B cell (primary cell): ENCODE measurements around the gene CRTAC1. TPM values are rescaled to one million over a fixed set of nuclear protein-coding genes. Genes with fewer than 3 reads are reported as not detected.

Experiments used
- ATAC-seq: fragments of 200-7000 bp; cut with Tn5 transposase; one replicate; pipeline ENCODE4 v1.10.0; 2021; ENCODE audit warnings: low read depth, mild to moderate bottlenecking, moderate number of reproducible peaks, moderate library complexity
- CTCF ChIA-PET: fragments of 350-600 bp; sonication (Branson Sonifier 250); formaldehyde crosslinking; loops from one replicate; lab custom pipeline; 2021; ENCODE audit warnings: antibody characterized with exemption, inconsistent platforms; lab: Charles Lee
- POLR2A ChIA-PET: fragments of 350-600 bp; sonication (Branson Sonifier 250); formaldehyde crosslinking; loops from one replicate; lab custom pipeline; 2021; ENCODE audit warnings: antibody characterized with exemption; lab: Charles Lee
- DNase-seq: peaks from one replicate; pipeline ENCODE4 v3.0.0; 2013
- H2AFZ ChIP-seq: 2 replicates; pipeline ENCODE4 v1.6.1; 2012; ENCODE audit warnings: mild to moderate bottlenecking, low read depth, low read length; ENCODE audit not compliant: insufficient read depth, poor library complexity, severe bottlenecking
- H3K27ac ChIP-seq, 2 donors: 1 replicate in 1 of 2; 2 replicates in 1 of 2; pipeline ENCODE4 v1.5.1; 2012 to 2013; ENCODE audit warnings: low read length in 2 of 2, mild to moderate bottlenecking in 2 of 2, moderate library complexity in 1 of 2
- H3K27me3 ChIP-seq, 4 experiments: fragments of 200-600 bp in 1 of 4; sonication (generic) in 1 of 4; replicated peaks in 1 of 4; 1 replicate in 2 of 4; 2 replicates in 2 of 4; pipeline versions ENCODE4 v1.6.1 to v1.7.0; 2013 to 2016; ENCODE audit warnings: low read length in 3 of 4, mild to moderate bottlenecking in 2 of 4, mixed read lengths in 1 of 4, moderate library complexity in 1 of 4; ENCODE audit not compliant: insufficient read depth in 4 of 4, control insufficient read depth in 3 of 4; ENCODE audit errors: control extremely low read depth in 1 of 4
- H3K36me3 ChIP-seq, 2 experiments: replicated peaks in 1 of 2; 1 replicate in 1 of 2; 2 replicates in 1 of 2; pipeline versions ENCODE4 v1.6.1 to v1.7.1; 2013; ENCODE audit warnings: low read length in 1 of 2; ENCODE audit not compliant: insufficient read depth in 2 of 2, control insufficient read depth in 1 of 2; ENCODE audit errors: control extremely low read depth in 1 of 2, extremely low read depth in 1 of 2
- H3K4me1 ChIP-seq, 2 donors: fragments of 200-600 bp in 1 of 2; sonication (generic) in 1 of 2; 1 replicate in 1 of 2; 2 replicates in 1 of 2; pipeline versions ENCODE4 v1.5.1 to v1.6.1; 2013 to 2017; ENCODE audit warnings: low read length in 2 of 2; ENCODE audit not compliant: control insufficient read depth in 2 of 2, insufficient read depth in 2 of 2
- H3K4me2 ChIP-seq: replicated peaks from 2 replicates; pipeline ENCODE3; 2012; ENCODE audit warnings: mild to moderate bottlenecking, low read depth, low read length; ENCODE audit not compliant: poor library complexity, severe bottlenecking
- H3K4me3 ChIP-seq, 5 experiments: fragments of 200-600 bp in 1 of 5; sonication (generic) in 1 of 5; 1 replicate in 3 of 5; 2 replicates in 2 of 5; pipeline versions ENCODE4 v1.5.1 to v1.7.0; 2011 to 2016; ENCODE audit warnings: low read length in 4 of 5, mild to moderate bottlenecking in 4 of 5, low read depth in 2 of 5, control low read depth in 1 of 5, moderate library complexity in 1 of 5; ENCODE audit not compliant: insufficient read depth in 1 of 5; ENCODE audit errors: control extremely low read depth in 1 of 5, extremely low read depth in 1 of 5
- H3K79me2 ChIP-seq: fragments of 200-600 bp; sonication (generic); one replicate; pipeline ENCODE4 v1.6.0; 2016; ENCODE audit warnings: low read length; ENCODE audit not compliant: control insufficient read depth, insufficient read depth
- H3K9ac ChIP-seq: fragments of 200-600 bp; sonication (generic); 2 replicates; pipeline ENCODE4 v1.6.1; 2017; ENCODE audit warnings: mild to moderate bottlenecking, low read length, moderate library complexity
- H3K9me3 ChIP-seq, 3 donors: one replicate each; pipeline versions ENCODE4 v1.6.1 to v1.7.1; 2013; ENCODE audit warnings: low read length in 2 of 3; ENCODE audit not compliant: control insufficient read depth in 2 of 3, insufficient read depth in 1 of 3; ENCODE audit errors: control extremely low read depth in 1 of 3
- H4K20me1 ChIP-seq: 2 replicates; pipeline ENCODE4 v1.6.0; 2012; ENCODE audit warnings: mild to moderate bottlenecking, low read length; ENCODE audit not compliant: insufficient read depth, control insufficient read depth, poor library complexity, severe bottlenecking
- H3K27ac Mint-ChIP-seq: one replicate; pipeline ENCODE4 v1.8.0; 2021; ENCODE audit warnings: mixed read lengths
- H3K27me3 Mint-ChIP-seq: one replicate; pipeline ENCODE4 v1.8.0; 2021; ENCODE audit warnings: mixed read lengths
- H3K4me1 Mint-ChIP-seq: one replicate; pipeline ENCODE4 v1.8.0; 2021; ENCODE audit warnings: mixed read lengths
- H3K4me3 Mint-ChIP-seq: one replicate; pipeline ENCODE4 v1.8.0; 2021; ENCODE audit warnings: mixed read lengths
- H3K9me3 Mint-ChIP-seq: one replicate; pipeline ENCODE4 v1.8.0; 2022; ENCODE audit warnings: mixed read lengths; ENCODE audit not compliant: insufficient read depth
- CTCF ChIP-seq: fragments of 200-600 bp; IDR thresholded peaks from one replicate; pipeline ENCODE4 v1.8.0; 2022; ENCODE audit warnings: antibody characterized with exemption, mild to moderate bottlenecking
- EZH2 ChIP-seq: IDR thresholded peaks from 2 replicates; pipeline ENCODE4 v1.6.1; 2012; ENCODE audit warnings: borderline replicate concordance, low read depth, mild to moderate bottlenecking, moderate library complexity, low read length; ENCODE audit not compliant: insufficient read depth, poor library complexity, severe bottlenecking
- WGBS: methylation state at CpG from one replicate; pipeline ENCODE4 v1.1.5; 2013; ENCODE audit warnings: missing lambda C conversion rate; ENCODE audit not compliant: insufficient coverage; 5-methylcytosine and 5-hydroxymethylcytosine counted together
- intact Hi-C: fragments of 100-400 bp; cut with micrococcal nuclease; formaldehyde crosslinking; loops from one replicate; pipeline ENCODE4 v1.10.0; 2022
- polyA plus RNA-seq: library from polyadenylated mRNA; depleted of rRNA; stranded (reverse); fragments of >200 nt; gene quantifications from 2 replicates; pipeline ENCODE4 v1.2.3, GENCODE V29; 2012
- total RNA-seq, 2 donors: library from RNA; stranded (reverse); fragments of 120-200 nt in 1 of 2; gene quantifications; 1 replicate in 1 of 2; 2 replicates in 1 of 2; pipeline versions ENCODE4 v1.2.3 to v1.2.4, GENCODE V29; 2013 to 2022

CRTAC1 gene
- total and polyA plus RNA-seq, 2 donors (not counting 1 experiment from before 2014, with no cell fraction given), result not detected

- H4K20me1 ChIP-seq, result no peaks in the 10 kb centered on the region
- intact Hi-C loops, result no loop called here
- H3K27me3 Mint-ChIP-seq, result peaks cover 39% of the 10 kb centered on the region
- no peak overlapping the region for H3K4me3 Mint-ChIP-seq
- TF ChIP-seq EZH2, result no peak
- H3K9me3 Mint-ChIP-seq, result no peaks in the 10 kb centered on the region
- H3K4me3 ChIP-seq, result no peak overlapping the region
- peaks cover 0 to 11% (median 0%) of the 10 kb centered on the region in 4 experiments for H3K27me3 ChIP-seq
- H3K36me3 ChIP-seq, result no peaks in the 10 kb centered on the region
- ChIA-PET POLR2A (no interaction called here), CTCF (no interaction called here)
- no peak overlapping the region for H3K27ac Mint-ChIP-seq
- no peak overlapping the region for H2AFZ ChIP-seq
- WGBS, result no CpG with 5 or more reads among the region's 3 CpGs
- no peak overlapping the region for H3K4me2 ChIP-seq
- H3K4me1 ChIP-seq, result no peaks in the 10 kb centered on the region
- H3K79me2 ChIP-seq, result no peaks in the 10 kb centered on the region
- no peaks in the 10 kb centered on the region for H3K4me1 Mint-ChIP-seq
- H3K9ac ChIP-seq, result no peak overlapping the region
- no peak overlapping the region for H3K27ac ChIP-seq
- ATAC-seq, result no peak
- H3K9me3 ChIP-seq, result no peaks in the 10 kb centered on the region
- no peak for DNase-seq
These were observed 16.6 kb downstream of the CRTAC1 start for GRCh38 chr10:98013776-98014175.

GRCh38 chr10:98013122-98013521, 17.3 kb downstream of the CRTAC1 start:
- DNase-seq (no peak), ATAC-seq (no peak)
- Histone ChIP-seq H4K20me1 (no peaks in the 10 kb centered on the region), H3K36me3 (no peaks in the 10 kb centered on the region), H3K27me3 (peaks cover 0 to 12% (median under 1%) of the 10 kb centered on the region in 4 experiments), H3K4me1 (no peaks in the 10 kb centered on the region), H3K79me2 (no peaks in the 10 kb centered on the region), H3K27ac (no peak overlapping the region), H3K4me3 (no peak overlapping the region), H3K9me3 (no peaks in the 10 kb centered on the region), H3K4me2 (no peak overlapping the region), H2AFZ (no peak overlapping the region), H3K9ac (no peak overlapping the region)
- H3K4me1 Mint-ChIP-seq, result no peaks in the 10 kb centered on the region
- peaks cover 43% of the 10 kb centered on the region for H3K27me3 Mint-ChIP-seq
- H3K9me3 Mint-ChIP-seq, result no peaks in the 10 kb centered on the region
- CTCF ChIA-PET, result no interaction called here
- no peak overlapping the region for H3K27ac Mint-ChIP-seq
- POLR2A ChIA-PET, result no interaction called here
- intact Hi-C loops, result no loop called here
- TF ChIP-seq CTCF (no peak), EZH2 (no peak)
- no peak overlapping the region for H3K4me3 Mint-ChIP-seq
- WGBS, result 80% methylated on average over 1 of the region's 4 CpGs
